H1 (cell line): ENCODE results near the gene TMBIM4. TPM values are rescaled to one million over a fixed set of nuclear protein-coding genes. Genes with fewer than 3 reads are reported as not detected.

ENCODE experiments used
- CHD1 ChIP-seq: IDR thresholded peaks from 2 replicates; pipeline ENCODE4 v1.6.1; 2012; ENCODE audit warnings: low read depth, low read length, improper control_type of control experiment
- CHD7 ChIP-seq: fragments of 300-600 bp; sonication (generic); IDR thresholded peaks from 2 replicates; pipeline ENCODE4 v1.7.1; 2012; ENCODE audit warnings: low read length, moderate library complexity, mild to moderate bottlenecking, inconsistent platforms; ENCODE audit not compliant: insufficient replicate concordance
- GTF2F1 ChIP-seq: IDR thresholded peaks from 2 replicates; pipeline ENCODE4 v1.6.1; 2012; ENCODE audit warnings: low read depth, low read length, improper control_type of control experiment, borderline replicate concordance
- HDAC2 ChIP-seq, 2 experiments: fragments of 300-600 bp in 1 of 2; sonication (generic) in 1 of 2; IDR thresholded peaks; 2 replicates each; pipeline ENCODE4 v1.6.1; 2011 to 2012; ENCODE audit warnings: low read depth in 2 of 2, low read length in 2 of 2, mild to moderate bottlenecking in 2 of 2, moderate library complexity in 2 of 2, borderline replicate concordance in 1 of 2, inconsistent platforms in 1 of 2
- JUND ChIP-seq: IDR thresholded peaks from 2 replicates; pipeline ENCODE4 v1.6.1; 2011; ENCODE audit warnings: mild to moderate bottlenecking, improper control_type of control experiment, low read length
- KDM5A ChIP-seq: fragments of 200-600 bp; IDR thresholded peaks from 2 replicates; pipeline ENCODE4 v1.7.1; 2012; ENCODE audit warnings: mild to moderate bottlenecking, low read length, inconsistent platforms, mixed read lengths
- NANOG ChIP-seq: IDR thresholded peaks from 2 replicates; pipeline ENCODE4 v1.6.1; 2011; ENCODE audit warnings: low read length, low read depth, mild to moderate bottlenecking, inconsistent platforms; ENCODE audit not compliant: insufficient read depth, poor library complexity, severe bottlenecking
- POLR2A ChIP-seq, 2 experiments: IDR thresholded peaks; 1 replicate in 1 of 2; 2 replicates in 1 of 2; pipeline ENCODE4 v1.6.1; 2011; ENCODE audit warnings: low read depth in 2 of 2, low read length in 2 of 2, mild to moderate bottlenecking in 2 of 2; ENCODE audit errors: control extremely low read depth in 1 of 2
- TAF1 ChIP-seq: IDR thresholded peaks from 2 replicates; pipeline ENCODE4 v1.6.1; 2011; ENCODE audit warnings: mild to moderate bottlenecking, low read depth, low read length
- TCF12 ChIP-seq: IDR thresholded peaks from 2 replicates; pipeline ENCODE4 v1.6.1; 2011; ENCODE audit warnings: low read depth, mild to moderate bottlenecking, low read length
- USF2 ChIP-seq: IDR thresholded peaks from 2 replicates; pipeline ENCODE4 v1.6.1; 2011; ENCODE audit warnings: low read length, improper control_type of control experiment
- polyA plus RNA-seq, 7 experiments: library from polyadenylated mRNA; depleted of rRNA in 3 of 7; stranded (reverse) in 5 of 7; unstranded in 2 of 7; fragments of >200 nt in 5 of 7; fragments of 200-250 nt in 2 of 7; gene quantifications; 1 replicate in 5 of 7; 2 replicates in 1 of 7; 4 replicates in 1 of 7; pipeline versions ENCODE4 v1.2.1 to v1.2.3, GENCODE V29; 2011 to 2013; ENCODE audit warnings: missing spikeins in 2 of 7, mixed read lengths in 2 of 7
- total RNA-seq: library from RNA; stranded (reverse); fragmentation: NEBNext Ultra II Directional; extraction: Animal tissue kit (Norgen Biotek cat#: 25700); gene quantifications from 2 replicates; pipeline ENCODE4 v1.2.1, GENCODE V29; 2021

TMBIM4 gene
- total and polyA plus RNA-seq, 2 of the 8 experiments (the other 6 are each of a cell fraction or from before 2014, with no cell fraction given), result 12.8 to 46.6 TPM

- TF ChIP-seq CHD7 (no peak), USF2 (no peak), TCF12 (no peak), HDAC2 (IDR thresholded peaks at IDR 0.05; ENCODE audit: borderline replicate concordance in 1 of 2, low read depth in 2 of 2, low read length in 2 of 2) (no peak), POLR2A (IDR thresholded peaks at IDR 0.05; ENCODE audit: control extremely low read depth in 1 of 2, low read depth in 2 of 2, low read length in 2 of 2) (no peak), CHD1 (no peak), NANOG (no peak), KDM5A (no peak), JUND (no peak), GTF2F1 (no peak), TAF1 (no peak)
Observed at GRCh38 chr12:66140731-66141130, 29.1 kb downstream of the TMBIM4 start (continued).
